Measurements from ENCODE around the gene IQCM.

The IQCM gene

GRCh38 chr4:149747646-149748045 lies 68.0 kb downstream of the IQCM start:
- TF ChIP-seq, protein P1, sequence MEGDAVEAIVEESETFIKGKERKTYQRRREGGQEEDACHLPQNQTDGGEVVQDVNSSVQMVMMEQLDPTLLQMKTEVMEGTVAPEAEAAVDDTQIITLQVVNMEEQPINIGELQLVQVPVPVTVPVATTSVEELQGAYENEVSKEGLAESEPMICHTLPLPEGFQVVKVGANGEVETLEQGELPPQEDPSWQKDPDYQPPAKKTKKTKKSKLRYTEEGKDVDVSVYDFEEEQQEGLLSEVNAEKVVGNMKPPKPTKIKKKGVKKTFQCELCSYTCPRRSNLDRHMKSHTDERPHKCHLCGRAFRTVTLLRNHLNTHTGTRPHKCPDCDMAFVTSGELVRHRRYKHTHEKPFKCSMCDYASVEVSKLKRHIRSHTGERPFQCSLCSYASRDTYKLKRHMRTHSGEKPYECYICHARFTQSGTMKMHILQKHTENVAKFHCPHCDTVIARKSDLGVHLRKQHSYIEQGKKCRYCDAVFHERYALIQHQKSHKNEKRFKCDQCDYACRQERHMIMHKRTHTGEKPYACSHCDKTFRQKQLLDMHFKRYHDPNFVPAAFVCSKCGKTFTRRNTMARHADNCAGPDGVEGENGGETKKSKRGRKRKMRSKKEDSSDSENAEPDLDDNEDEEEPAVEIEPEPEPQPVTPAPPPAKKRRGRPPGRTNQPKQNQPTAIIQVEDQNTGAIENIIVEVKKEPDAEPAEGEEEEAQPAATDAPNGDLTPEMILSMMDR (IDR thresholded peaks at IDR 0.05): no peak

- TF ChIP-seq, protein P1 (IDR thresholded peaks at IDR 0.05): no peak
Observed at GRCh38 chr4:149746276-149746675, 69.4 kb downstream of the IQCM start.

GRCh38 chr4:149741186-149741831 lies 74.3 kb downstream of the IQCM start:
- TF ChIP-seq, protein P1 (IDR thresholded peaks at IDR 0.05): no peak

GRCh38 chr4:149738156-149738555 lies 77.5 kb downstream of the IQCM start:
- TF ChIP-seq, protein P1 (IDR thresholded peaks at IDR 0.05): no peak

- TF ChIP-seq, protein P1 (IDR thresholded peaks at IDR 0.05): no peak
Observed at GRCh38 chr4:149735796-149736195, 79.8 kb downstream of the IQCM start.

DNA sequence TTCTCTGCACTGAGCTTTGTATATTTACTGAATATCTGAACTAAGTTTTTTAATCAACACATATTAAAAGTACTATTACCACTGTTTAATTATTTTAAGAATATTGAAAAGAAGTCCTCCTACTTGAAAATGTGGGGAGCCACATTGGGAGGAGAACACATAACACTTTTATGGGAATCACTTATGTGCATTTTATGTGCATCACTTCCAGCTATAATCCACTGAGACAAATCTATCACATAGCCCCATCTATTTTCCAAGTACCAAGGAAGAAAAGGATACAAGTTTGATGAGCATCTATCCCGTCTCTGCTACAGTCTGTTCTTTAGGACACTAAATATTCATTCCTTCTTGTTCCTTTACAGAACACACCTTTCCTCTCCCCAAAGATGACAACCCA lies 87.2 kb downstream of the IQCM start:
- TF ChIP-seq, protein P1 (IDR thresholded peaks at IDR 0.05): no peak

DNA sequence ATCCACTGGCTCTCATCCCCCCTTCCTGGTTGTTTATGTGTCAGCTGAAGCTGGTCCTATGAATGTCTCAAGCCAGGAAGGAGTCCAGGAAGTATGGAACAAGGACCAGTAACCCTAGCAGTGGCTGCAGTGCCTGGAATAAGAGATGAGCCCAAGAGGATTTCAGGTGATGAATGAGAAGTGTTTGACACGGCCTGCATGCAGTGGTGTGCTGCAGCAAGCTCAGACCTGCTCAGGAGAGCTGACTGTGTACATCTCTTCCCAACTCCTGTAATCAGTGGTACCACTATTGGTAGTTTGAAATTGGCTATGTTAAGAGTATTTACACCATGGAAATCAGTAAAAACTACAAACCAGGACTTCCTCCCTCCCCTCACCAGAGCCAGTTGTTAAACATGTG lies 88.0 kb downstream of the IQCM start:
- TF ChIP-seq, protein P1 (IDR thresholded peaks at IDR 0.05): no peak

DNA sequence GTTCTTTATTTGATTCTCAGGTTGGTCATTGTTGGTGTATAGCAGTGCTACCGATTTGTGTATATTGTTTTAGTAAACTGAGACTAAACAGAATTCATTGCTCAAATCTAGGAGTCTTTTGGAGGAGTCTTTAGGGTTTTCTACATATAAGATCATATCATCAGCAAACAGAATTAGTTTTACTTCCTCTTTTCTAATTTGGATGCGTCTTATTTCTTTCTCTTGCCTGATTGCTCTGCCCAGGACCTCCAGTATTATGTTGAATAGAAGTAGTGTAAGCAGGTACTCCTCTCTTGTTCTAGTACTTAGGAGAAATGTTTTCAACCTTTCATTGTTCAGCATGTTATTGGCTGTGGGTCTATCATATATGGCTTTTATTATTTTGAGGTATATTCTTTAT lies 92.6 kb downstream of the IQCM start:
- TF ChIP-seq, protein P1 (IDR thresholded peaks at IDR 0.05): no peak

All from LNCAP (cell line).